ENCODE data around the gene GALT. TPM values are rescaled to one million over a fixed set of nuclear protein-coding genes. Genes with fewer than 3 reads are reported as not detected.
A peak's percentile ranks its signal among the peaks of the same experiment; 100 is the strongest.

The GALT gene
- total RNA-seq, 1 donor, result 36.7 TPM

GRCh38 chr9:34658461-34658860 is 12.0 kb downstream of the GALT start:
- TF ChIP-seq CTCF (IDR thresholded peaks at IDR 0.05; ENCODE audit: insufficient read depth, low read depth, low read length), result no peak
- no peak overlapping the region for H3K4me3 ChIP-seq (ENCODE audit: low read depth, low read length)
- no peak for DNase-seq (ENCODE audit: low read depth)

GRCh38 chr9:34659592-34660253 is 13.2 kb downstream of the GALT start:
- TF ChIP-seq CTCF (IDR thresholded peaks at IDR 0.05; ENCODE audit: insufficient read depth, low read depth, low read length), result no peak
- DNase-seq (ENCODE audit: low read depth), result no peak
- H3K4me3 ChIP-seq (ENCODE audit: low read depth, low read length), result no peak overlapping the region

- no peak within 1 kb of the TSS for H3K4me3 ChIP-seq (ENCODE audit: low read depth, low read length)
- DNase-seq (ENCODE audit: low read depth), result no peak
- TF ChIP-seq CTCF (IDR thresholded peaks at IDR 0.05; ENCODE audit: insufficient read depth, low read depth, low read length), result no peak
These were observed 16.2 kb downstream of the GALT start, which contains the start of gene CCL27 for GRCh38 chr9:34662526-34663302. CCL27 (minus strand) TSS chr9:34662657; CDS start chr9:34662633, 24 bp downstream.

GRCh38 chr9:34663303-34663605 is 16.8 kb downstream of the GALT start:
- DNase-seq (ENCODE audit: low read depth), result no peak
- no peak for TF ChIP-seq CTCF (IDR thresholded peaks at IDR 0.05; ENCODE audit: insufficient read depth, low read depth, low read length)
- no peak overlapping the region for H3K4me3 ChIP-seq (ENCODE audit: low read depth, low read length)

- peak; percentile 96 for TF ChIP-seq CTCF (IDR thresholded peaks at IDR 0.05; ENCODE audit: insufficient read depth, low read depth, low read length)
- H3K4me3 ChIP-seq (ENCODE audit: low read depth, low read length), result peak overlapping the region; percentile 69
- peak; percentile 76 for DNase-seq (ENCODE audit: low read depth)
These were observed 18.0 kb downstream of the GALT start for GRCh38 chr9:34664281-34665066.

- peak overlapping the region; percentile 69 for H3K4me3 ChIP-seq (ENCODE audit: low read depth, low read length)
- TF ChIP-seq CTCF (IDR thresholded peaks at IDR 0.05; ENCODE audit: insufficient read depth, low read depth, low read length), result no peak
- no peak for DNase-seq (ENCODE audit: low read depth)
These were observed 18.5 kb downstream of the GALT start for GRCh38 chr9:34665067-34665380.
